H9 (cell line): ENCODE measurements around the gene TMEM107. TPM values are rescaled to one million over a fixed set of nuclear protein-coding genes. Genes with fewer than 3 reads are reported as not detected.

Experiments
- DNase-seq: peaks from one replicate; pipeline ENCODE4 v3.0.0-alpha.2; 2017
- H2AFZ ChIP-seq: one replicate; pipeline ENCODE4 v1.6.1; 2013; ENCODE audit warnings: mild to moderate bottlenecking, low read length, control low read depth, moderate library complexity
- H2AK5ac ChIP-seq: 2 replicates; pipeline ENCODE4 v1.6.1; 2013; ENCODE audit warnings: low read length, control low read depth, mixed read lengths; ENCODE audit not compliant: insufficient read length
- H2BK120ac ChIP-seq: one replicate; pipeline ENCODE4 v1.6.1; 2013; ENCODE audit warnings: low read depth, mild to moderate bottlenecking, low read length, control low read depth, inconsistent platforms; ENCODE audit not compliant: poor library complexity, severe bottlenecking
- H2BK12ac ChIP-seq: 2 replicates; pipeline ENCODE4 v1.6.1; 2013; ENCODE audit warnings: low read length, control low read depth, mixed read lengths, low read depth; ENCODE audit not compliant: insufficient read length
- H2BK15ac ChIP-seq: 2 replicates; pipeline ENCODE4 v1.6.1; 2013; ENCODE audit warnings: low read depth, low read length, control low read depth
- H2BK20ac ChIP-seq: one replicate; pipeline ENCODE4 v1.6.1; 2013; ENCODE audit warnings: low read depth, mild to moderate bottlenecking, low read length, control low read depth, inconsistent platforms; ENCODE audit not compliant: poor library complexity, severe bottlenecking
- H2BK5ac ChIP-seq: 2 replicates; pipeline ENCODE4 v1.6.1; 2013; ENCODE audit warnings: low read length, control low read depth, mixed read lengths; ENCODE audit not compliant: insufficient read length
- H3K14ac ChIP-seq: 2 replicates; pipeline ENCODE4 v1.6.1; 2013; ENCODE audit warnings: low read length, control low read depth; ENCODE audit not compliant: insufficient read depth
- H3K18ac ChIP-seq: 2 replicates; pipeline ENCODE4 v1.6.1; 2013; ENCODE audit warnings: low read depth, mild to moderate bottlenecking, mixed read lengths, low read length, control low read depth; ENCODE audit not compliant: insufficient read length
- H3K23ac ChIP-seq: 2 replicates; pipeline ENCODE4 v1.6.1; 2013; ENCODE audit warnings: low read length, control low read depth, mixed read lengths, low read depth; ENCODE audit not compliant: insufficient read length
- H3K23me2 ChIP-seq: 2 replicates; pipeline ENCODE4 v1.6.1; 2013; ENCODE audit warnings: low read depth, mild to moderate bottlenecking, mixed read lengths, low read length, control low read depth; ENCODE audit not compliant: insufficient read length, poor library complexity, severe bottlenecking
- H3K27ac ChIP-seq: 2 replicates; pipeline ENCODE4 v1.5.1; 2013; ENCODE audit warnings: low read length, control low read depth, mixed read lengths, low read depth; ENCODE audit not compliant: insufficient read length
- H3K27me3 ChIP-seq: 2 replicates; pipeline ENCODE4 v1.6.1; 2013; ENCODE audit warnings: low read length, control low read depth, inconsistent platforms; ENCODE audit not compliant: insufficient read depth
- H3K4ac ChIP-seq: 2 replicates; pipeline ENCODE4 v1.6.1; 2013; ENCODE audit warnings: low read depth, mild to moderate bottlenecking, control low read depth, inconsistent platforms, low read length, moderate library complexity
- H3K4me1 ChIP-seq: 2 replicates; pipeline ENCODE4 v1.6.1; 2013; ENCODE audit warnings: low read length, control low read depth, inconsistent platforms; ENCODE audit not compliant: insufficient read depth
- H3K4me2 ChIP-seq: 2 replicates; pipeline ENCODE4 v1.6.1; 2013; ENCODE audit warnings: low read length, control low read depth, mixed read lengths; ENCODE audit not compliant: insufficient read length, insufficient read depth
- H3K56ac ChIP-seq: 2 replicates; pipeline ENCODE4 v1.6.1; 2013; ENCODE audit warnings: low read depth, mild to moderate bottlenecking, mixed read lengths, low read length, control low read depth; ENCODE audit not compliant: insufficient read length
- H3K79me1 ChIP-seq: 2 replicates; pipeline ENCODE4 v1.6.1; 2013; ENCODE audit warnings: low read depth, mild to moderate bottlenecking, moderate library complexity, low read length, control low read depth, inconsistent platforms; ENCODE audit not compliant: insufficient read depth, poor library complexity, severe bottlenecking
- H3K79me2 ChIP-seq: 2 replicates; pipeline ENCODE4 v1.6.1; 2013; ENCODE audit warnings: low read length, control low read depth, inconsistent platforms; ENCODE audit not compliant: insufficient read depth
- H3K9ac ChIP-seq: 2 replicates; pipeline ENCODE4 v1.6.1; 2013; ENCODE audit warnings: low read length, control low read depth, mixed read lengths; ENCODE audit not compliant: insufficient read length; ENCODE audit errors: extremely low read depth
- H3K9me3 ChIP-seq: one replicate; pipeline ENCODE4 v1.6.1; 2013; ENCODE audit warnings: low read depth, low read length, inconsistent platforms; ENCODE audit not compliant: control insufficient read depth
- H3T11ph ChIP-seq: one replicate; pipeline ENCODE4 v1.6.1; 2013; ENCODE audit warnings: mild to moderate bottlenecking, low read length, control low read depth, inconsistent platforms
- H4K20me1 ChIP-seq: one replicate; pipeline ENCODE4 v1.6.1; 2013; ENCODE audit not compliant: control insufficient read depth, insufficient read length, insufficient read depth
- H4K5ac ChIP-seq: 2 replicates; pipeline ENCODE4 v1.6.1; 2013; ENCODE audit warnings: low read depth, mild to moderate bottlenecking, mixed read lengths, low read length, control low read depth; ENCODE audit not compliant: insufficient read length
- H4K8ac ChIP-seq: replicated peaks from 2 replicates; pipeline ENCODE4 v1.6.1; 2013; ENCODE audit warnings: low read length, control low read depth, mixed read lengths, low read depth; ENCODE audit not compliant: insufficient read length
- H4K91ac ChIP-seq: 2 replicates; pipeline ENCODE4 v1.6.1; 2013; ENCODE audit warnings: low read depth, mild to moderate bottlenecking, moderate library complexity, mixed read lengths, low read length, control low read depth; ENCODE audit not compliant: insufficient read length
- H3K27ac Mint-ChIP-seq, 3 experiments: 2 replicates in 2 of 3; 3 replicates in 1 of 3; pipeline ENCODE4 v1.8.0; 2020 to 2021; ENCODE audit warnings: mixed read lengths in 3 of 3, mild to moderate bottlenecking in 1 of 3, moderate library complexity in 1 of 3
- H3K27me3 Mint-ChIP-seq: 2 replicates; pipeline ENCODE4 v1.8.0; 2021; ENCODE audit warnings: low read depth, mild to moderate bottlenecking, moderate library complexity, mixed read lengths
- H3K36me3 Mint-ChIP-seq, 3 experiments: 2 replicates in 2 of 3; 3 replicates in 1 of 3; pipeline ENCODE4 v1.8.0; 2020 to 2021; ENCODE audit warnings: low read depth in 3 of 3, mixed read lengths in 3 of 3; ENCODE audit not compliant: insufficient read depth in 1 of 3
- H3K4me1 Mint-ChIP-seq, 2 experiments: 2 replicates each; pipeline ENCODE4 v1.8.0; 2020; ENCODE audit warnings: mixed read lengths in 2 of 2
- H3K4me3 Mint-ChIP-seq, 2 experiments: 2 replicates in 1 of 2; 3 replicates in 1 of 2; pipeline ENCODE4 v1.8.0; 2020 to 2021; ENCODE audit warnings: mild to moderate bottlenecking in 2 of 2, mixed read lengths in 2 of 2, moderate library complexity in 1 of 2
- H3K9me3 Mint-ChIP-seq, 2 experiments: 2 replicates in 1 of 2; 3 replicates in 1 of 2; pipeline ENCODE4 v1.8.0; 2020; ENCODE audit warnings: mild to moderate bottlenecking in 2 of 2, mixed read lengths in 2 of 2, moderate library complexity in 1 of 2
- WGBS: extraction: QIAGEN DNeasy Blood & Tissue Kit; methylation state at CpG from one replicate; pipeline ENCODE4 v1.1.7; 2013; ENCODE audit warnings: missing lambda C conversion rate, low lambda C conversion rate, mixed read lengths; ENCODE audit not compliant: insufficient read length; ENCODE audit errors: extremely low coverage; 5-methylcytosine and 5-hydroxymethylcytosine counted together
- total RNA-seq: library from RNA; stranded (reverse); gene quantifications from 2 replicates; pipeline ENCODE4 v1.2.1, GENCODE V29; 2021
- TF ChIP-seq, protein P1 (sequence below): fragments of 200-600 bp; sonication (generic); conservative IDR thresholded peaks from 3 replicates; pipeline ENCODE4 v1.8.0; 2021; ENCODE audit warnings: antibody characterized with exemption, mild to moderate bottlenecking

Gene TMEM107
- total RNA-seq, 1 experiment from 2014 or later, result 12.7 TPM

DNA sequence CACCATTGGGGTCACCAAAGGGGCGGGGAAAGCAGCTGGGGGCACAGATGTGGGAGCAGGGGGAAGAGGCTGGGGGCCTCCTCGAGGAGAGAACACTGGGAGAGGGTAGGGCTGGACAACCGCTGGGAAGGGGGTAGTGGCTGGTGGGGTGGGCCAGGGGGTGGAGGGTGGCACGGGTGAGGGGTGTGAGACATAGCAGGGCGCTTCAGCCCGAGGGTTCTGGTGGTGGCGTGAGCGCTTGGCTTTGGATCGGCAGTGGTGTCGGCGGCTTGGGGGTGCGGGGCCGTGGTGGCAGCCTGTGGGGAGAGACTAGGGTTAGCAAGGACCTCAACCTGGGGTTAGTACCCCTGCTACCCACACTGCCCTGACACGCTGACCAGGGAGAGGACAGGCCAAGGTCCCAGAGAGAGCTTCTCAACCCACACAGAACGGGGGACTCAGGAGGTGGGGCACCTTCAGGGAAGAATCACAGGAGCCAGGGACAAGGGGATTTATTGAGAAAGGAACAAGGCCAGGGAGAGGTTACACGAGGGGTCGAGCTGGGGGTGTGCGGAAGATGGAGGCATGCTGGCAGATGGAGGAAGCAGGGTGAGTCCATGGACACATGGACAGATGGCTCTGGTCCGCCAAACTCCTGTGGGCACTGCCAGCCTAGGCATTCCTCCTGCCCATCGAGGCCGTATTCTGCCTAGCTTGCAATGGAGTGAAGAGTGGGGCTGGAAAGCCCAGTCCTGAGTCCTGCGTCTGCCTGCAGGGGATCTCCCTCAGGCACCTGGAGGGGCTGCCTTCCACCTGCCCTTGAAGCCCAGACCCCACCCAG lies 32.4 kb downstream of the TMEM107 start:
- H3K23ac ChIP-seq, result no peak overlapping the region
- H2BK5ac ChIP-seq, result no peak overlapping the region
- Mint-ChIP-seq H3K27ac (peak overlapping the region in 1 of 3 experiments; percentile 25; a peak in 2 of 7 replicates), H3K9me3 (no peaks in the 10 kb centered on the region), H3K36me3 (peaks cover 34 to 79% (median 58%) of the 10 kb centered on the region in 3 experiments), H3K4me3 (peak overlapping the region in 1 of 2 experiments; percentile 46; a peak in 1 of 5 replicates), H3K4me1 (0 out of 4 replicates have a peak, but pooled peaks cover 0 to 2% of the 10 kb centered on the region in 2 experiments), H3K27me3 (peaks cover 3% of the 10 kb centered on the region; the same call in 1 of the 2 replicates)
- H4K5ac ChIP-seq, result no peak overlapping the region
- H2BK12ac ChIP-seq, result no peak overlapping the region
- H2AFZ ChIP-seq, result no peak overlapping the region
- H3K4me1 ChIP-seq, result no peaks in the 10 kb centered on the region
- H3K56ac ChIP-seq, result no peak overlapping the region
- no peak overlapping the region for H3K9ac ChIP-seq
- H3K27me3 ChIP-seq, result no peaks in the 10 kb centered on the region
- peaks cover 3% of the 10 kb centered on the region for H3K23me2 ChIP-seq
- H3K14ac ChIP-seq, result no peak overlapping the region
- no peak overlapping the region for H4K91ac ChIP-seq
- no peak overlapping the region for H3K27ac ChIP-seq
- no peaks in the 10 kb centered on the region for H3K79me2 ChIP-seq
- no peak overlapping the region for H3K18ac ChIP-seq
- TF ChIP-seq, protein P1, sequence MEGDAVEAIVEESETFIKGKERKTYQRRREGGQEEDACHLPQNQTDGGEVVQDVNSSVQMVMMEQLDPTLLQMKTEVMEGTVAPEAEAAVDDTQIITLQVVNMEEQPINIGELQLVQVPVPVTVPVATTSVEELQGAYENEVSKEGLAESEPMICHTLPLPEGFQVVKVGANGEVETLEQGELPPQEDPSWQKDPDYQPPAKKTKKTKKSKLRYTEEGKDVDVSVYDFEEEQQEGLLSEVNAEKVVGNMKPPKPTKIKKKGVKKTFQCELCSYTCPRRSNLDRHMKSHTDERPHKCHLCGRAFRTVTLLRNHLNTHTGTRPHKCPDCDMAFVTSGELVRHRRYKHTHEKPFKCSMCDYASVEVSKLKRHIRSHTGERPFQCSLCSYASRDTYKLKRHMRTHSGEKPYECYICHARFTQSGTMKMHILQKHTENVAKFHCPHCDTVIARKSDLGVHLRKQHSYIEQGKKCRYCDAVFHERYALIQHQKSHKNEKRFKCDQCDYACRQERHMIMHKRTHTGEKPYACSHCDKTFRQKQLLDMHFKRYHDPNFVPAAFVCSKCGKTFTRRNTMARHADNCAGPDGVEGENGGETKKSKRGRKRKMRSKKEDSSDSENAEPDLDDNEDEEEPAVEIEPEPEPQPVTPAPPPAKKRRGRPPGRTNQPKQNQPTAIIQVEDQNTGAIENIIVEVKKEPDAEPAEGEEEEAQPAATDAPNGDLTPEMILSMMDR, result no peak
- no peaks in the 10 kb centered on the region for H3K9me3 ChIP-seq
- H2BK20ac ChIP-seq, result no peak overlapping the region
- no peaks in the 10 kb centered on the region for H3K79me1 ChIP-seq
- no peak overlapping the region for H2BK15ac ChIP-seq
- H2AK5ac ChIP-seq, result no peak overlapping the region
- no peak overlapping the region for H3K4ac ChIP-seq
- H2BK120ac ChIP-seq, result no peak overlapping the region
- no peak overlapping the region for H3K4me2 ChIP-seq
- H3T11ph ChIP-seq, result no peak overlapping the region
- WGBS, result no CpG with 5 or more reads among the region's 22 CpGs
- H4K8ac ChIP-seq, result no peak overlapping the region
- no peak for DNase-seq
- no peaks in the 10 kb centered on the region for H4K20me1 ChIP-seq
